PC-3 (cell line): ENCODE data around the gene AGRN. TPM values are rescaled to one million over a fixed set of nuclear protein-coding genes. Genes with fewer than 3 reads are reported as not detected.

Experiments
- ATAC-seq: fragments of 200-7000 bp; cut with Tn5 transposase; 2 replicates; pipeline ENCODE4 v1.9.1; 2020; ENCODE audit warnings: mild to moderate bottlenecking, moderate library complexity
- BruUV-seq: library from RNA; stranded (reverse); fragments of 400-500 nt; replicated peaks from 2 replicates; lab custom pipeline; 2021; lab: Mats Ljungman, UMichigan
- CTCF ChIA-PET: fragments of 300-600 bp; sonication (Branson Sonifier 250); formaldehyde crosslinking; loops from one replicate; lab custom pipeline; 2022; ENCODE audit warnings: antibody characterized with exemption; lab: Charles Lee
- POLR2A ChIA-PET: fragments of 300-600 bp; sonication (Branson Sonifier 250); formaldehyde crosslinking; loops from one replicate; lab custom pipeline; 2022; ENCODE audit warnings: antibody characterized with exemption; ENCODE audit not compliant: unreplicated experiment; lab: Charles Lee
- DNase-seq: peaks from one replicate; pipeline ENCODE4 v3.0.0-alpha.2; 2015
- H2AFZ ChIP-seq: fragments of 300-600 bp; sonication (generic); 2 replicates; pipeline ENCODE4 v1.6.0; 2016; ENCODE audit warnings: antibody characterized with exemption, low read length
- H3F3A ChIP-seq: fragments of 300-600 bp; sonication (generic); one replicate; pipeline ENCODE4 v1.6.0; 2017; ENCODE audit warnings: antibody characterized with exemption, low read length, control low read depth, mild to moderate bottlenecking; ENCODE audit not compliant: unreplicated experiment
- H3K27ac ChIP-seq: fragments of 300-600 bp; sonication (generic); 2 replicates; pipeline ENCODE4 v1.5.1; 2016; ENCODE audit warnings: mild to moderate bottlenecking, low read length
- H3K27me3 ChIP-seq: fragments of 300-600 bp; sonication (generic); 2 replicates; pipeline ENCODE4 v1.6.1; 2016; ENCODE audit warnings: low read length, mixed read lengths
- H3K36me3 ChIP-seq: fragments of 300-600 bp; sonication (generic); 2 replicates; pipeline ENCODE4 v1.6.1; 2016; ENCODE audit warnings: low read depth, mixed run types, low read length, mixed read lengths
- H3K4me1 ChIP-seq: fragments of 300-600 bp; sonication (generic); 2 replicates; pipeline ENCODE4 v1.5.1; 2016; ENCODE audit warnings: low read length; ENCODE audit not compliant: insufficient read depth
- H3K4me2 ChIP-seq: fragments of 300-600 bp; sonication (generic); 2 replicates; pipeline ENCODE4 v1.6.0; 2016; ENCODE audit warnings: low read length
- H3K4me3 ChIP-seq: fragments of 300-600 bp; sonication (generic); 2 replicates; pipeline ENCODE4 v1.5.1; 2016; ENCODE audit warnings: mild to moderate bottlenecking, low read length, mixed read lengths
- H3K79me2 ChIP-seq: fragments of 300-600 bp; sonication (generic); 2 replicates; pipeline ENCODE4 v1.6.1; 2017; ENCODE audit warnings: low read length, mixed read lengths
- H3K9ac ChIP-seq: fragments of 300-600 bp; sonication (generic); 2 replicates; pipeline ENCODE4 v1.6.0; 2016; ENCODE audit warnings: mild to moderate bottlenecking, low read length
- H3K9me2 ChIP-seq: fragments of 300-600 bp; sonication (generic); replicated peaks from 2 replicates; pipeline ENCODE4 v1.6.1; 2016; ENCODE audit warnings: mixed run types, low read length, mixed read lengths
- H3K9me3 ChIP-seq: fragments of 300-600 bp; sonication (generic); 2 replicates; pipeline ENCODE4 v1.6.1; 2016; ENCODE audit warnings: low read length, mixed read lengths
- H4K20me1 ChIP-seq: fragments of 300-600 bp; sonication (generic); 2 replicates; pipeline ENCODE4 v1.6.1; 2016; ENCODE audit warnings: low read length, mixed read lengths
- EZH2 ChIP-seq: fragments of 300-600 bp; sonication (generic); IDR thresholded peaks from one replicate; pipeline ENCODE4 v1.6.1; 2017; ENCODE audit warnings: antibody characterized with exemption, mild to moderate bottlenecking, low read length; ENCODE audit not compliant: unreplicated experiment
- EZH2phosphoT487 ChIP-seq: fragments of 300-600 bp; sonication (generic); IDR thresholded peaks from 2 replicates; pipeline ENCODE4 v1.6.1; 2018; ENCODE audit warnings: mild to moderate bottlenecking, antibody characterized with exemption, low read length, borderline replicate concordance
- intact Hi-C: fragments of 100-400 bp; cut with micrococcal nuclease; formaldehyde crosslinking; loops from 2 replicates; pipeline ENCODE4 v1.9.0; 2023
- total RNA-seq: library from RNA; depleted of rRNA; stranded (reverse); fragments of >200 nt; gene quantifications from 2 replicates; pipeline ENCODE4 v1.2.3, GENCODE V29; 2014
- TF ChIP-seq, protein P1 (sequence below): fragments of 300-600 bp; sonication (generic); conservative IDR thresholded peaks from 2 replicates; pipeline ENCODE4 v1.5.1; 2017; ENCODE audit warnings: antibody characterized with exemption, low read depth, mild to moderate bottlenecking, low read length

AGRN gene
- total RNA-seq, 1 experiment from 2014 or later: 273 TPM

DNA sequence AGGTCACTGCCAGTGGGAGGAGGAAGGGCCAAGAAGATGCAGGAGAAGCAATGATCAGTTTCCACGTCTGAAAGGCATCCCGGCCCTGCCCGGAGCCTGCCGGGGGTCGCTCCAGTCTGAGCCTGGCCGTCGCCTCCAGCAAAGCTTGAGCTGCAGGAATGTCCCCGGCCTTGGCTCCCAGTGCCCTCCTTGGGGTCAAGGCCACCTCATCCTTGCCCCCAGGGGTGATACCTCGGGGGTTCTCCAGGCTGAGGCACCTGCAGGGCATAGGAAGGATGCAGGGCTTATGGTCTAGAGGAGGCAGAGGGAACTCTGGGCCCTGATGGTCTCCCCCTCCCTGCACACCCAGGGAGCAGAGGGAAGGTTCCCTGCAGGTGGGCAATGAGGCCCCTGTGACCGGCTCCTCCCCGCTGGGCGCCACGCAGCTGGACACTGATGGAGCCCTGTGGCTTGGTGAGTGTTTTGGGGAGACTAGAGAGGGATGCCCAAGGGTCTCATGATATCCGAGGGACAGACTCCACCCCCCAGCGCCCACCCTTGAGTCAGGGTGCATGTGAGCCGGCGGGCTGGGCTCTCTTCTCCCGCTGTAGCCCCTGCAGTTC lies 34.3 kb downstream of the AGRN start:
- Histone ChIP-seq H3K36me3 (peaks cover 61% of the 10 kb centered on the region), H3F3A (no peaks in the 10 kb centered on the region), H3K4me2 (no peak overlapping the region), H4K20me1 (peaks cover 8% of the 10 kb centered on the region; the same call in 1 of the 2 replicates), H3K4me3 (no peak overlapping the region), H2AFZ (no peak overlapping the region), H3K9me3 (no peaks in the 10 kb centered on the region), H3K9ac (no peak overlapping the region), H3K79me2 (no peaks in the 10 kb centered on the region), H3K9me2 (no peaks in the 10 kb centered on the region), H3K27ac (no peak overlapping the region), H3K27me3 (no peaks in the 10 kb centered on the region), H3K4me1 (peaks cover 11% of the 10 kb centered on the region)
- ChIA-PET CTCF (no interaction called here), POLR2A (no interaction called here)
- TF ChIP-seq EZH2 (no peak), EZH2phosphoT487 (no peak)
- TF ChIP-seq, protein P1, sequence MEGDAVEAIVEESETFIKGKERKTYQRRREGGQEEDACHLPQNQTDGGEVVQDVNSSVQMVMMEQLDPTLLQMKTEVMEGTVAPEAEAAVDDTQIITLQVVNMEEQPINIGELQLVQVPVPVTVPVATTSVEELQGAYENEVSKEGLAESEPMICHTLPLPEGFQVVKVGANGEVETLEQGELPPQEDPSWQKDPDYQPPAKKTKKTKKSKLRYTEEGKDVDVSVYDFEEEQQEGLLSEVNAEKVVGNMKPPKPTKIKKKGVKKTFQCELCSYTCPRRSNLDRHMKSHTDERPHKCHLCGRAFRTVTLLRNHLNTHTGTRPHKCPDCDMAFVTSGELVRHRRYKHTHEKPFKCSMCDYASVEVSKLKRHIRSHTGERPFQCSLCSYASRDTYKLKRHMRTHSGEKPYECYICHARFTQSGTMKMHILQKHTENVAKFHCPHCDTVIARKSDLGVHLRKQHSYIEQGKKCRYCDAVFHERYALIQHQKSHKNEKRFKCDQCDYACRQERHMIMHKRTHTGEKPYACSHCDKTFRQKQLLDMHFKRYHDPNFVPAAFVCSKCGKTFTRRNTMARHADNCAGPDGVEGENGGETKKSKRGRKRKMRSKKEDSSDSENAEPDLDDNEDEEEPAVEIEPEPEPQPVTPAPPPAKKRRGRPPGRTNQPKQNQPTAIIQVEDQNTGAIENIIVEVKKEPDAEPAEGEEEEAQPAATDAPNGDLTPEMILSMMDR: no peak
- BruUV-seq: no TSS peak
- DNase-seq: no peak
- intact Hi-C loops: no loop called here
- ATAC-seq: no peak

DNA sequence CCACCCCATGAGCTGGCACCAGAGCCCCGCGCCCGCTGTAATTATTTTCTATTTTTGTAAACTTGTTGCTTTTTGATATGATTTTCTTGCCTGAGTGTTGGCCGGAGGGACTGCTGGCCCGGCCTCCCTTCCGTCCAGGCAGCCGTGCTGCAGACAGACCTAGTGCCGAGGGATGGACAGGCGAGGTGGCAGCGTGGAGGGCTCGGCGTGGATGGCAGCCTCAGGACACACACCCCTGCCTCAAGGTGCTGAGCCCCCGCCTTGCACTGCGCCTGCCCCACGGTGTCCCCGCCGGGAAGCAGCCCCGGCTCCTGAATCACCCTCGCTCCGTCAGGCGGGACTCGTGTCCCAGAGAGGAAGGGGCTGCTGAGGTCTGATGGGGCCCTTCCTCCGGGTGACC lies 35.1 kb downstream of the AGRN start:
- Histone ChIP-seq H3K9me2 (no peaks in the 10 kb centered on the region), H3K9ac (no peak overlapping the region), H2AFZ (no peak overlapping the region), H3K9me3 (no peaks in the 10 kb centered on the region), H3F3A (no peaks in the 10 kb centered on the region), H3K36me3 (peaks cover 55% of the 10 kb centered on the region), H3K27me3 (no peaks in the 10 kb centered on the region), H3K4me2 (no peak overlapping the region), H3K79me2 (no peaks in the 10 kb centered on the region), H3K4me1 (peaks cover 12% of the 10 kb centered on the region), H3K27ac (no peak overlapping the region), H3K4me3 (no peak overlapping the region), H4K20me1 (peaks cover 8% of the 10 kb centered on the region; the same call in 1 of the 2 replicates)
- ChIA-PET CTCF (no interaction called here), POLR2A (no interaction called here)
- no TSS peak for BruUV-seq
- ATAC-seq: no peak
- intact Hi-C loops: no loop called here
- no peak for DNase-seq
- TF ChIP-seq, protein P1: no peak
- TF ChIP-seq EZH2 (no peak), EZH2phosphoT487 (no peak)
